Ammon's horn (tissue), 1 donor: Measurements from ENCODE around the gene DNM3.
"Not testable (repeated sequence)": the region's sequence is repeated elsewhere in the genome, so short reads cannot be mapped to it uniquely, and the experiment has no call there.

Experiments
- DNase-seq: peaks from one replicate; pipeline ENCODE4 v3.0.0-alpha.2; 2016; ENCODE audit warnings: low spot score

DNM3 gene

DNA sequence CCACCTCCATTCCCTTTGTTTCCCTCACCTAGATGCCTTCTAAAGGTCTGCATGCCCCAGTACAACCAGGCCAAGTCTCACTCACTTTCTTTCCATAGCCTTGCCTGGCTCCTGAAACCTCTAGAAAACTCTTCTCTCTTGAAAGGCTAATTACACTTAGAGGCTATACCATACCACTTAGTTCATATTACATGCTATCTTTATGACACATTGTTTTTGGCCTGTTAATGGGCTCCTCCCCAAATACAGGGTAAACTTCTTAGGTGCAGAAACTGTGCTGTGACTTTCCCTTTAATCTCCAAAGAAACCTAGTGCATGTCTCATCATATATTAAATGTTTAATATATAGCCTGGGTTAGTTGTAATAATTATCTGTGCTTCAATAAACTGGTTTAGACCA lies 522.6 kb downstream of the DNM3 start:
- DNase-seq: no peak

DNA sequence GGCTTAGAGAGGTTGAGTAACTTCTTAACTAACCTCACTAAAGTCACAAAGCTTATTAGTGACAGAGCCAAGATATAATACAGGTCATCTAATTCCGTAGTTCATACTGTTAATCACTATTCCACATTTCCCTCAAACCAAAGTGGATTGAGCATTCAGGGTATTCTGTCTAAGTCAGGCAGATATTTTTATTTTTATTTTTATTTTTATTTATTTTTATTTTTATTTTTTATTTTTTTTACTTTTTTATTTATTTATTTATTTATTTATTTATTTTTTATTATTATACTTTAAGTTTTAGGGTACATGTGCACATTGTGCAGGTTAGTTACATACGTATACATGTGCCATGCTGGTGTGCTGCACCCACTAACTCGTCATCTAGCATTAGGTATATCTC lies 530.3 kb downstream of the DNM3 start:
- not testable (repeated sequence) for DNase-seq

DNA sequence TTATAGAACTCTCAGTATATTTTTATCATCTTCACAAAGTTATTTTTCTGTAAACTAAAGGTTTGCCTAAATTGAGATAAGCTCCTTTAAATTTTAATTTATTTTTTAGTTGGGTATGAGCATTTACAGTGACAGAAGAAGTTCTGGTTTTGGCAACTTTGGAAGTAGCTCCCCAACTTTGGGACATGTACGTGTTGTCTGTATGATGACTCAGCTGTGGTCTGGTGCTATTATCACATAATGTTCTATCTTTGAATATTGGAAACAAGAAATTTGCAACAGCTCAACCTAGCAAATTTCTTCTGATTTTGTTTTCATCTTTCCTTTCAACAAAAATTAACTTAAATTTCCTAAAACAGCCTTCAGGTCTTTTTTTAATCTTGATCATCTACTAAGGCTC lies 532.6 kb downstream of the DNM3 start:
- DNase-seq: no peak

DNA sequence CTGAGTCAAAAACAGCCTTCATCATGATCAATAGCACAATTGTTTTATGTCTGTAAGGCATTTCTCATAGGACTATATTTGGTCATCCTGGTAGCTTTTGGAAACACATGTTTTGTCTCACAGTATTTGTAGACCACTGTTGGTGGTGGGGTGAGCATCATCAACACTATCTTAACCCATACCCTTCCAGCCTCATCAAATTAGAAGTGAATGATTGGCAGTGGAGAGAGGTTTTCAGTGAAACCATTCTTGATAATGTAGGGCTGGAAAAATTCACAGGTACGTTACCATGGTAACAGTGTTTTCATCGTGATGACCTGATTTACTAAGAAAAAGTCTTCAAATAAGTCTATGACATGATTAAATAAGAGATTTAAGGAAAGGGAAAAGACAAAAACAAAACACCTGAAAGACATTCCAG lies 533.9 kb downstream of the DNM3 start:
- DNase-seq: no peak

DNA sequence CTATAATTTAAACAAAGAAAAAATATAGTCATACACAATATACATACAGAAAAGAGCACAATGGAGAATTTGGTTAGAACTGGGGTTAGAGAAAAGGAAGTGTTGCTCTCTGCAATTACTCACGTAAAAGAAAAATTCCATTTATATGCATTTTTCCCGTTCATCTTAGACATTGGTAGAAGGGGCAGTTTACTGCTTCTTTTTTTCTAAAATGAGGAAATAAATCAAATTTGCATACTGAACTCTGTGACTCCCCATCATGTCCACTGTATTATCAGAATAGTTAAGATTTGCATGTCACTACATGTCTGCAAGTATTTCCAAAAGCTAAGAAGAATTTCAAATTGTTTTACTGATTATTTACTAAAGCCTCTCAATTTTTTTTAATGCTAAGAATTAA lies 535.1 kb downstream of the DNM3 start:
- no peak for DNase-seq

DNA sequence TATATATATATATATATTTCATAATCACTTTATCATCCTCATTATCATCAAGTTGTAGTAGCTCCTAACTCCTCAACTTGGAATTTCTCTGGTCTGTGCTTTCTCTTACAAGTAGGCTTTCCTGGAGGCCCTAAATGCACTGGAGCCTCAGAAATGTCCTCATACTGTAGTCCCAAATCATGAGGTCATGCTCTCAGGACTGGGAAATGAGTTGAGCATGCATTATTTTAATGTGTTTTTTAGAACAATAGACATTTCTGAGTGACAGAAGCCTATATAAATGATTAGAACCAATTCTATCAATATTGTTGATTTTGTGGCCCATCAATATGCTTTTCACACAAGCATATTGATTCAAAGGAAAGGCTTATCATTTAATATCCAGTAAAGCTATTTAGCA lies 536.3 kb downstream of the DNM3 start:
- DNase-seq: no peak

DNA sequence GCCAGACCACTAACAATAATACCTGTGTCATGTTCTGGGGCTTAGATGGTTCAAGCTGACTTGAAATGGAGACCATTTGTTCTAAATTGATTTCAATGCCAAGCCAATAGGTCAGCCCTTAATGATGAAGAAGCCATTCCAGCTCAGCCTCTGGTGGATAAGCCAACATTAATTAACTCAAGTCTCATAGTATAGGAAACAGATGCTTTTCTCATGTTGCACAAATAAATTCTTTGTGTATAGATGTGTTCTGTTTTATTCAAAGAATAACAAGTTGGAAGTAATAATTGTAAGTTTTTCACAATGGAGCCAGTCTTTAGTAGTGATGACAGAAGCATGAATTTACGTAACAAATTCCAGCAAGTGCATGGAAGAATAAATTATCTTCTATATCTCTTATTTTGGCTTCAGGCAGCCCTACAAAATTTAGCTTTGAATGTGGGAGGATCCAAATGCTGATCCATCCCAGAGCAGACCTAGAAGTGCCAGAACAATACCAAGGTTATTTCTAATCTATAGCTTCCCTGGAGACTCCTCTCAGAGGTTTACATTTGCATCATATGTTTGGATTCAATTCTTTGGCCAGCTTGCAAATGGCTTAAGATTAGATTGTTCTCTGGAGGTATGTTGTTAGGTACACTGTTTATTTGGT lies 536.9 kb downstream of the DNM3 start:
- no peak for DNase-seq

DNA sequence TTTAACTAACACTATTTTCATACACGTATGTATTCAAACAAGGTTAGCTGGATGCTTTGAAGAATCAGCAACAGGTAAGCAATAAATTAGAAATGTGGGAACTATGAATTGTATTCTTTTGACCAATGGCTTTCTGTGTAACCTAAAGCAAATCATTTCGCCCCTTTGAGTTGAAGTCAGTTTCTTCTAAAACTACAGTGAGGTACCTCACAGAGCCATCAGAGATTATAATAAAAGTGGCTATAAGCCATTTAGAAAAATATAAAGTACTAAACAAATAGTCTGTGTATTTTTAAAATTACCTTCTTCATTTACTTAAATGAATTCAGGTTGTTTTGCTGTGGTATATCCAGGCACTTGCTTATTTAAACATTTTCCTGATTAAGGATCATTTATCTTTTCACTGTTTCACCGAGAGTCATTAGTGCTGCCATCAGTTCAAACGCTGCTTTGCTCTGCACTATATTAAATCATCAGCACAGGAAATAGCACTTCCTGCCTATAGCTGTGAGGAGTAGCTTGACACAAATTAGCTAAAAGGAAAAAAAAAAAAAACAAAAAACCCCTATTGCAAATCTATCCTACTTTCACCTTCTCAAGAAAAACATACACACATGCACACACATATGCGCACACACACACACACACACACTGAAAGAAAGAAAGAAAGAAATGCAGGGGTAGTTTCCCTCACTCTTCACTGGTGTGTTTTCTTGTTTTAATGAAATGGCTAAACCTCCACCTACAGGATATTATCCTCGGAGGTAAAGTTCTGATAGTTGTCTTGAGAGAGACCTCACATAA lies 539.3 kb downstream of the DNM3 start:
- no peak for DNase-seq

DNA sequence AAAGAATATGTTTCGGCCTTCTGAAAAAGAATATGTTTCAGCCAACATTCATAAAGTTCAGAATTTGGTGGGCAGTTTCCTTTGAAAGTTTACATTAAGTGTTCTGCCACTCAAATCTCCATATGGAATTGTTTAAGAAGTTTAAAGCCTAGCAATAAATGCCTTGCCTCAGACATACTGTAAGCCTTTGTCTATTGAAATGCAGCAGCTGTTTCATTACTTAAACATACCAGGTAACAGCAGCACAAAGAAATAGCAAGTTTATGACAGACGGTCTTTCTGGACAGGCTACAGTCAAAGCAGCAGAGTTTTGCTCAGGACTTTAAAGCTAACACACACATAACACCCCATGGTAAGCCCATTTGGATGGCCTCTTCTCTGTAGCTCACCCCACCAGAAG lies 540.6 kb downstream of the DNM3 start:
- no peak for DNase-seq

DNA sequence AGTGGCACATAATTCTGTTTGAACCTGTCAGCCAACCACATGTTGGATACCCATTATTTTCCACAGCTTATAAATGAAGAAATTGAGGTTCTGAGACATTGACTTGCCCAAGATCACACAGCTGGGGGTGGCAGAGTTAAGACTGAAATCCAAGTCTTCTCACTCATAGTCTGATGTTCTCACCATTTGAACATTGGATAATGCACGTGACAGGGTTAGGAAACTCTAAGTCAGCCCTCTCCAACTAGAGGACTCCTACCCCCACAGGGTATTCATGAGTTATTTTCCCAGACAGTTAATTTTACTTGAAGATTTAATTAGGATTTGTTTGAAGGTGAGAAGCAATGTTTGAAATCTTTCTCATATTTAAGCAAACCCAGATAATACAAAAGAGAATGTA lies 541.1 kb downstream of the DNM3 start:
- no peak for DNase-seq

DNA sequence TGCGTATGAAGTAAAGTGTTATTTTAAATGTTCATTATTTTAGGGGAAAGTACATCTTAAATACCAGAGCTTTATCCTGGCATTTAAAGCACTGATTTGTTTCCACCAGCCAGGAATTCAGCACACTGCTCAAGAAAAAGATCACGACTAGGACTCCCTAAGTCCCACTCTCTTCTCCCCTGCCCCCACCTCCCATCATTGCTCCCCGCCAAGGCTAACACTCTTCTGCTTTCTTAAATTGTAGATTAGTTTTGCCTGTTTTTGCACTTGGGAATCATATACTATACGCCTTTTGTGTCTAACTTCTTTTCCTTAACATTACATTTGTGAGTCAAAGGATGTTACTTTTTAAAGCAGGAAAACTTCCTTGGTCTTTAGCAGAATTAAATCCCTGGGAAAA lies 541.7 kb downstream of the DNM3 start:
- no peak for DNase-seq

DNA sequence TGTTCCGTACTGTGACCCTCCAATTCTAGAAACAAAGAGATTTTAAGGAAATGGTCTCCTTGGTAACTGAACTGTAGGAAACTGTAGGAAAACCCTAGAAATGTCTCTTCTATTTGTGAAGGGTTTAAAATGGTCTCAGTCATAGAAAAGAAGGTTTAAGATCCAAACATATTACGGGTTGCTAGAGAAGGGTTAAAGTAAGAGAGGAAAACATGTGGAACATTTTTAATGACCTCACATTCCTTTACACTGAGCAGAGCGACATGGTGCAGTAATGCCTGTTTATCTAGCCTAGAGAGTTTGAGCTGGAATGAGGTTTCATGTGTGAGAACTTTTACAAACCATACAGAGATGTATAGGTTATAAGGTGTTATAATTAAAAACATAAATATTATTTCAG lies 542.2 kb downstream of the DNM3 start:
- no peak for DNase-seq

DNA sequence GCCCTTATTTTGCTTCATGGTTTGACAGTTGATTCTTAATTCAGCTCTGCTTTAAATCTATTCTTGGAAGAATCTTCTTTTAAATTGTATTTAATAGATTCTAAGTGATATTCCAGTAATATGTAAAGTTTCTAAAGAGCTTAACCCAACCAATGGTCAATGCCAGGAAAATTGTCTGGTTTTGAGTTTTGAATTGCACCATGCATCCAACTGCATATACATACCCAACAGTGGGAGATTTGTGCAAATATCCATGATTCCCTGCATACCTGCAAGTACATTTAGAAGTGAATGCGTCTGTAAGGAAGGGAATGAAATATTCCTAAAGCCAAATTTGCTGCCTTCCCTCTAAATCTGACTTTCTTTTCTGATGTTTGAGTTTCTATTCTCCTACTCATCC lies 543.4 kb downstream of the DNM3 start:
- no peak for DNase-seq

DNA sequence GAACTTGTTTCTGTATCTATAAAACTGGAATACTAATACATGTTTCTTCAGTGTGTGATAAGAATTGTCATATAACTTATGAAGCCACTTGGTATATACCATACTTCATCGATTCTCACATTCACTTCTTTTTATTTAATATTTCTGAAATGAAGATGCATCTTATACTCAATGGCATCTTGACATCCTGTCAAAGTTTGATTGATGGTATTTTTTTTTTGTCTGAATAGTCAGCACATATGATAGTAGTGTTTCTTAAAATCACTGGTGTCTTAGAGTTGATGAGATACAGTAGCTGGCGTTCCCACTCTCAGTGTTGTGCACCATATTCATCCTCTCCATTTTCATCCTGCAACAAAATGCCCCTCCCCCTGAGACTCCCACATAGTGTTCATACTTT lies 544.7 kb downstream of the DNM3 start:
- no peak for DNase-seq

DNA sequence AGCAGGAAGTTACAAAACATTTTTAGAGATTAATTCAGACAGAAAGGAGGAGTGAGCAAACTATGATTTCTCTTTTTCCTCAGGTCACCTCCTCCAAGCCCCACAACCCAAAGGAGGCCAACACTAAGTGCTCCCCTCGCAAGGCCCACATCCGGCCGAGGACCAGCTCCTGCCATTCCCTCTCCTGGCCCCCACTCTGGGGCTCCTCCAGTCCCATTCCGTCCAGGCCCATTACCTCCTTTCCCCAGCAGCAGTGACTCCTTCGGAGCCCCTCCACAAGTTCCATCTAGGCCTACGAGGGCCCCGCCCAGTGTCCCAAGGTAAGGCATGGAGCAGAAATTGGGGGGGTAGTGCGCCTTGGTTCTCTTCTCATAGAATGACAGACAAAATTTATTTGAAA lies 547.2 kb downstream of the DNM3 start:
- DNase-seq: no peak

DNA sequence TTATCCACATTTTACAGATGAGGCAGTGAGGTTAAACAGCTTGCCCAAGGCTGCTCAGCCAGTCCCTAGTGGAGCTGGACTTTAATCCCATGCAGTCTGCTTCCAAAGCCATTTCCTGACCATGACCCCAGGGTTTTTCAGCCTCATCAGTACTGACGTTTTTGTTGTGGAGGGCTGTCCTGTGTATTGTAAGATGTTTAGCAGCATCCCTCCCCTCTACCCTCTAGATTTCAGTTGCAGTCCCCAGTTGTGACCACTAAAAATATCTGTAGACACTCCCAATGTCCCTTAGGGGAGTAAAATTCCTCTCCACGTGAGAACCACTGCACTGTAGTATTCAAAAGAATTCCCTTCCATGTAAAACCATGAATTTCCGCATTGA lies 549.0 kb downstream of the DNM3 start:
- no peak for DNase-seq

DNA sequence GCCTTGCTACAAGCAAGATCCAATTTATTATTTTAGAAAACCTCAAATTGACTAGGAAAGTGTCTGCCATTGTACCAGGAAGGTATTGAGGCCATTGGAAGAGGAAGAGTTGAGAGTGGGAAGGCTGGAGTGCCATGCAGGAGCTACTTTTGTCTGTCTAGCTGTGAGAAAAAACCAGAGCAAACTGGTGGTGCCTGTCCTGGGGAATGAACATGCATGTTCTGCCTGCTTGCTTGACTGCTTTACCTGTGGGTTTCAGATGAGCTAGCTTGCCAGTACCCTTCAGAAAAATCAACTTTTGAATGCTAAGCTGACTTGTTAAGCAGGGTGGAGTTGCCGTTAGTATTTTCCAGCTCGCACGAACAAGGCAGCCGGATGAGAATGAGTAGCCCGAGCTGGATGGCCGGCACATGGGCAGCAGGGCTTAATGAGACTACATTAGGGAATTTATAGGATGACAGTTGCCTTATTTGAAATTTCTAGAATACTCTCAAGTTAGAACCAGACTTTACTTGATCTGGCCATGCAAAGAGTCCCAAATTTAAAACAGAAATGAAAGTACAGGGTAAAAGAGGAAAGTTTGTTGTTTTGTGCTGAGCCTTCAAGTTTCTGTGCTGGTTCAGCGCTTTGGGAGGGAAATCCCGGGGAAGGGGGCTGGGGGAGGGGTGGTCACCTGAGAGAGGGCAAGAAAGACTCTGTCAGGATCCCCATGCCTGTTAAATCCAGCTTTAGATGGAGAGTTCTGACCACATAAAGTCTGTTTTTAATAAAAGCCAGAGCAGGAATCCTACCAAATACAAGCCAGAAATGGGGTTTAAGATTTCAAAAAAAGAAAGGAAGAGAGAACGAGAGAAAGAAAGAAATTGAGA lies 549.6 kb downstream of the DNM3 start:
- no peak for DNase-seq

DNA sequence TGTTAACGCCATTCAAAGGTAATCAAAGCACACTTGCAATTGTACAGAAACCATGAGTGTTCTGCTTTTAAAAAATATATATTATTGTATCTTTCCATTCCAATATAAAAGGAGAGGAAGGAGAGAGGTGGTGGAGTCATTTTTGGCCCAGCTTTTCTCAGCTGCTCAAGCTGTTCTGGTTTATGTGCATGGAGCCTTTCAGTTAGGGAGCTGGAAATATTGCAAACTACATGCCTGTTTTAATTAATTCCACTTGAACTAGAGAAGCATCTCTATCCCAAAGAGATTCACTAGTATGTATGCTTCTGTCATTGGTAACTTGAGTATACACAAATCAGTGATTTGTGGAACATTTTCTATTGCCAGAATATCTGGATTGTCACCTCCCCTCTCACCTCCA lies 550.7 kb downstream of the DNM3 start:
- DNase-seq: no peak

DNA sequence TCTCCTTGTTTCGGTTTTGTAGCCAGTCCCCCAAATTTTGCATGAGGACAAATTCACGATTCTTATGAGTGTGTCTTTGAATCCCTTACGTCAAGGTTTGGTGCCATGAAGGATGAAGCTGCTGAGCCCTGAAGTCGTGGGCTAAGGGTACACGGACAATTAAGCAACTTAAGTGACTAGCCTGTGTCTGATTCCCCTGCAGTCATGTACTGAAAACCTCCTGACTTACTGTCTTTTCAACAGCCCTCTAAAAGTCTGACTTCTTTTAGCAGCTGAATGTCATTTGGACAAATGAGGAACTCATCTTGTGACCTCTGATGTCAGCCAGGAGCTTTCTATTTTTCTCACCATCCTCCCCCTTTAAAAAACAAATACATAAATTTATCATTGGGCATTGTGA lies 552.1 kb downstream of the DNM3 start:
- peak; percentile 51 for DNase-seq

DNA sequence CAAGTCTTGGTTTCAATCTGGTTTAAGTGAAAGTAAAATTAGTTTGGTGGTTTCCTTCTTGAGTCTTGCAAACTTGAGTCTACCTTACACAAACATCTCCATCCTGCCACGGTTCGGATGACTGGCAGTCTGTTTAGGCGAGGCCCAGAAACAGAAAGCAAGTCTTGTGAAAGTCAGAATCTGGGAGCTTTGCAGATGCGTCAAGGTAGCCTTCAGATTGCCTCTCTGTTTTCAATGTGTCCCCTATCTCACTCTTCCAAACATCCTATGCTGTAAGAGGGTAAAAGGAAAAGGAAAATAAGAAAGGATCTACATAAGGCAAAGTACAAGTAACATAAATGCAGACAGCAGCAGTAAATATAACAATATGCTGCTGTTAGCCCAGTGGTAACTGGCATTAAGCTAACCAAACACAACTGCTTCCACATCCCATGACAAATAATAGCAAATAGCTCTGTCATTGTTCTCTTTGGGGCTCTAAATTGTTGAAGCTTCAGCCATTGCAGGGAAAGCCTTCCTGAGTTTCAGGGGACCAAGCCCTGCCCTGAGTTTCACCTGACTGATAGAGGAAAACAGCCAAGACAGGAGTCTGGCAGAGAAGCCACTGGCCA lies 552.9 kb downstream of the DNM3 start:
- DNase-seq: no peak

DNA sequence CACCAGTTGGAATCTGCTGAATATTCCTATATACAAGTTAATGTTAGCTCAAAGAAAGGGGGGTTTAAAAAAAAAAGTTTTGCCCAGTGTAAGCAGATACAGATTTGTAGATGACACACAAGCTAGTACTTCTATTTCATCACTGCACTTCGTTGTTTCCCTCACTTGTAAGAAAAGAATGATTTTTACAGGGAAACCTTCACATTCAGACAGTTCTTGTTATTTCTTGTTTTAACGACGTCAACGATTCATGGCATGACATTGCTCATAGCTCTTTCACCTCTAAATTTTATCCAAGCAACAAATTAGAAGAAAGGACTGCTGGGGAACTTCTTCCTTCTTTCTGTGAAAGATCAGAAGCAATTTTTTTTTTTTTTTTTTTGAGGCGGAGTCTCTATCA lies 553.5 kb downstream of the DNM3 start:
- DNase-seq: no peak

DNA sequence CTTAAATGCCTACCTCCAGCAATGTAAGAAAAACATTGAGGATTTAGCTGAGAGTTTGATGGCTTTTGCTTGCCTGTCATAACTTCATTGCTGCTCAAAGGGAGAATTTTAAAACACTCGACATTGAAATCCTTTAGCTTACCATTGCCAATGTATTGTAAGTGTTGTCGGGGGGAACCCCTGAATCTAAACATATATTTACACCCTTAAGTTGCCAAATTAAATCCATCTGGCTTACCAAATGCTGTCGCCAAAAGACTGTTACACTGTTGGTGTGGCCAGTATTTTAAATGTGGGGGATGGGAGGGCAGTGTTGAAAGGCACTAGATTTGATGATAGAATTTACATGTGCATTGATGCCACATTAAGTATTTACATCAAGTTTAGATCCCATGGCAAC lies 554.3 kb downstream of the DNM3 start:
- no peak for DNase-seq

DNA sequence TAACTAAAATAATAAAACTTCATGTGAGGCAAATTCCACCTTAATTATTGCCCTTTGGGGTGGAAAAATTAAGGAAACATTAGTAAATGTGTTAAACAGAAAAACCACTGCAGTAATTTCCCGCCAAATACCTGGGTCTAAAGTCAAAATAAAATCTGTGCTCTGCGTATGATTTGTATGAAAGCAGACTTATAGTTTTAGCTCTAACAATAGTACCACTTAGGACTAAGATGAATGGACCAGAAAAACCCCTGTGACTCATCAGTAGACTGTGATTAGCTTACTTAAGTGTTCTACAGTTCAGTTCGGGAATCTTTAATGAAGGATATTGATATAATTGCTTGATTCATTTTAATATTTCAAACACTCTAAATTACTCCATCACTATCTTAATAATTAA lies 555.9 kb downstream of the DNM3 start:
- DNase-seq: no peak
